AG08396 (cell line): Measurements from ENCODE around the gene DIPK1A.

Experiments
- DNase-seq: peaks from one replicate; pipeline ENCODE4 v3.0.0; 2012; ENCODE audit warnings: low spot score, mixed read lengths

DIPK1A gene

GRCh38 chr1:92961131-92961895 lies at the start of gene DIPK1A:
Gene DIPK1A (minus strand): TSS chr1:92961462. CDS start chr1:92961429, 33 bp downstream.
- DNase-seq, result peak; percentile 91

- peak; percentile 12 for DNase-seq
These were observed 46.8 kb upstream of the DIPK1A start for GRCh38 chr1:93007941-93008577.

- DNase-seq, result no peak
These were observed 44.0 kb upstream of the DIPK1A start for GRCh38 chr1:93005252-93005598.

GRCh38 chr1:93004566-93005251 lies 43.4 kb upstream of the DIPK1A start:
- DNase-seq, result no peak

- no peak for DNase-seq
These were observed 42.7 kb upstream of the DIPK1A start for GRCh38 chr1:93003981-93004380.

GRCh38 chr1:93002781-93003180 lies 41.5 kb upstream of the DIPK1A start:
- DNase-seq, result no peak

GRCh38 chr1:93001893-93002292 lies 40.6 kb upstream of the DIPK1A start:
- DNase-seq, result no peak

GRCh38 chr1:93000751-93001175 lies 39.5 kb upstream of the DIPK1A start:
- DNase-seq, result no peak

GRCh38 chr1:93000291-93000690 lies 39.0 kb upstream of the DIPK1A start:
- no peak for DNase-seq

- no peak for DNase-seq
These were observed 37.6 kb upstream of the DIPK1A start for GRCh38 chr1:92998821-92999220.

- no peak for DNase-seq
These were observed 34.5 kb upstream of the DIPK1A start for GRCh38 chr1:92995441-92996430.

- DNase-seq, result peak; percentile 60
These were observed 32.9 kb upstream of the DIPK1A start for GRCh38 chr1:92994105-92994712.

GRCh38 chr1:92993581-92993980 lies 32.3 kb upstream of the DIPK1A start:
- no peak for DNase-seq

GRCh38 chr1:92992877-92993276 lies 31.6 kb upstream of the DIPK1A start:
- no peak for DNase-seq

- no peak for DNase-seq
These were observed 30.8 kb upstream of the DIPK1A start for GRCh38 chr1:92992054-92992453.

GRCh38 chr1:92990828-92991227 lies 29.6 kb upstream of the DIPK1A start:
- no peak for DNase-seq

GRCh38 chr1:92989936-92990583 lies 28.8 kb upstream of the DIPK1A start:
- DNase-seq, result no peak

GRCh38 chr1:92989253-92989652 lies 28.0 kb upstream of the DIPK1A start:
- no peak for DNase-seq

- DNase-seq, result no peak
These were observed 26.2 kb upstream of the DIPK1A start for GRCh38 chr1:92987462-92987861.

- no peak for DNase-seq
These were observed 23.8 kb upstream of the DIPK1A start for GRCh38 chr1:92985101-92985500.
